Smooth muscle cell (in vitro differentiated cells): ENCODE measurements around the gene TMEM53. TPM values are rescaled to one million over a fixed set of nuclear protein-coding genes. Genes with fewer than 3 reads are reported as not detected.

ENCODE experiments used
- DNase-seq: peaks from one replicate; lab custom pipeline; 2025; ENCODE audit not compliant: unreplicated experiment; lab: John Stamatoyannopoulos, UW
- H2AFZ ChIP-seq: fragments of 200-600 bp; sonication (generic); 2 replicates; pipeline ENCODE4 v1.6.0; 2016; ENCODE audit warnings: antibody characterized with exemption, low read depth, mild to moderate bottlenecking
- H3F3A ChIP-seq: fragments of 200-600 bp; sonication (generic); 2 replicates; pipeline ENCODE4 v1.6.0; 2017; ENCODE audit warnings: antibody characterized with exemption, low read depth
- H3K27ac ChIP-seq: fragments of 200-600 bp; sonication (generic); 2 replicates; pipeline ENCODE4 v1.5.1; 2016; ENCODE audit warnings: low read depth, mild to moderate bottlenecking
- H3K27me3 ChIP-seq: fragments of 200-600 bp; sonication (generic); 2 replicates; pipeline ENCODE4 v1.6.1; 2016; ENCODE audit warnings: low read depth, mild to moderate bottlenecking
- H3K36me3 ChIP-seq: fragments of 200-600 bp; sonication (generic); 2 replicates; pipeline ENCODE4 v1.5.1; 2016; ENCODE audit warnings: low read depth
- H3K4me1 ChIP-seq: fragments of 200-600 bp; sonication (generic); 2 replicates; pipeline ENCODE4 v1.5.1; 2016; ENCODE audit warnings: low read depth
- H3K4me2 ChIP-seq: fragments of 200-600 bp; sonication (generic); 2 replicates; pipeline ENCODE4 v1.6.0; 2016; ENCODE audit warnings: mild to moderate bottlenecking
- H3K4me3 ChIP-seq: fragments of 200-600 bp; sonication (generic); 2 replicates; pipeline ENCODE4 v1.5.1; 2016; ENCODE audit warnings: mild to moderate bottlenecking
- H3K79me2 ChIP-seq: fragments of 200-600 bp; sonication (generic); 2 replicates; pipeline ENCODE4 v1.6.0; 2016; ENCODE audit warnings: low read depth, mild to moderate bottlenecking
- H3K9ac ChIP-seq: fragments of 200-600 bp; sonication (generic); 2 replicates; pipeline ENCODE4 v1.6.0; 2016; ENCODE audit warnings: low read depth
- H3K9me3 ChIP-seq: fragments of 200-600 bp; sonication (generic); replicated peaks from 2 replicates; pipeline ENCODE4 v1.5.1; 2016; ENCODE audit warnings: low read depth
- H4K20me1 ChIP-seq: fragments of 200-600 bp; sonication (generic); 2 replicates; pipeline ENCODE4 v1.6.0; 2016; ENCODE audit warnings: low read depth
- WGBS: methylation state at CpG from one replicate; pipeline ENCODE4 v1.1.7; 2016; ENCODE audit warnings: low lambda C conversion rate; 5-methylcytosine and 5-hydroxymethylcytosine counted together
- polyA plus RNA-seq: library from polyadenylated mRNA; unstranded; fragments of >200 nt; fragmentation: Nextera tagmentation; extraction: Ambion mirVana; gene quantifications from 2 replicates; pipeline ENCODE4 v1.2.1, GENCODE V29; 2016
- total RNA-seq: library from RNA; depleted of rRNA; stranded (reverse); fragments of >200 nt; gene quantifications from 2 replicates; pipeline ENCODE4 v1.2.3, GENCODE V29; 2014
- TF ChIP-seq, protein P1 (sequence below): fragments of 200-600 bp; sonication (generic); IDR thresholded peaks from 2 replicates; pipeline ENCODE4 v1.5.1; 2017; ENCODE audit warnings: borderline replicate concordance, mild to moderate bottlenecking, antibody characterized with exemption; ENCODE audit not compliant: insufficient read depth, poor library complexity, severe bottlenecking

Gene TMEM53
- total and polyA plus RNA-seq, 2 experiments from 2014 or later, result 8.1 to 15.5 TPM

DNA sequence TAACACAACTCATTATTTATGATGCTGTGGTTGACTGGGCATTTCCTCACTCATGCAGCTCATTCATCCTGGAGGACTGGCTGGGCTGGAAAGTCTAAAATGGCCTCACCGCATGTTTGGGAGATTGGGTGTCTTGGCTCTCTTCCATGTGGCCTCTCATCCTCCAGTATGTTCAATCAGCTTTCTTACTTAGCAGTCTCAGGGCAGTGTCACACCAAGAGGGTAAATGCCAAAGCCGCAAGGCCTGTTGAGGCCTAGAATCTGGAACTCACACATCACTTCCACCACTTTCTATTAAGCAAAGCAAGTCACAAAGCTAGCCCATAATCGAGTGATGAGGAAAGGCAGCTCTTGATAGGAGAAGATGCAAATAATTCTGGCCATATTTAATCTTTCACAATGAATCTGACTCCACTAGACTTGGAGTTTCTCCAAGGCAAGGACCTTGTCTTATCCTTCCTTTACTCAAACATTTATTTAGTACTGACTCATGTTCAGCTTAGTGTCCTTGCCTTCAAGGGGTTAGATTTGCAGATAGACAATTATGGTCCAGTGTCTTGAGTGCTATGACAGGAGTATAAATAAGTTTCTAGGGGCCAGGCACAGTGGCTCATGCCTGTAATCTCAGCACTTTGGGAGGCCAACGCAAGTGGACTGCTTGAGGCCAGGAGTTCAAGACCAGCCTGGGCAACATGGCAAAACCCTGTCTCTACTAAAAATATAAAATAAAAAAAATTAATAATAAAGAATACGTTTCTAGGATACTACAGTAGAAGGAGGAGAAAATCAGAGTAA lies 45.1 kb downstream of the TMEM53 start:
- no peaks in the 10 kb centered on the region for H3K27me3 ChIP-seq
- H2AFZ ChIP-seq, result no peak overlapping the region
- H3K79me2 ChIP-seq, result peaks cover 15% of the 10 kb centered on the region
- H3K4me2 ChIP-seq, result no peak overlapping the region
- no peaks in the 10 kb centered on the region for H4K20me1 ChIP-seq
- H3K36me3 ChIP-seq, result no peaks in the 10 kb centered on the region
- no peaks in the 10 kb centered on the region for H3K9me3 ChIP-seq
- H3F3A ChIP-seq, result no peaks in the 10 kb centered on the region
- no peak overlapping the region for H3K27ac ChIP-seq
- TF ChIP-seq, protein P1, sequence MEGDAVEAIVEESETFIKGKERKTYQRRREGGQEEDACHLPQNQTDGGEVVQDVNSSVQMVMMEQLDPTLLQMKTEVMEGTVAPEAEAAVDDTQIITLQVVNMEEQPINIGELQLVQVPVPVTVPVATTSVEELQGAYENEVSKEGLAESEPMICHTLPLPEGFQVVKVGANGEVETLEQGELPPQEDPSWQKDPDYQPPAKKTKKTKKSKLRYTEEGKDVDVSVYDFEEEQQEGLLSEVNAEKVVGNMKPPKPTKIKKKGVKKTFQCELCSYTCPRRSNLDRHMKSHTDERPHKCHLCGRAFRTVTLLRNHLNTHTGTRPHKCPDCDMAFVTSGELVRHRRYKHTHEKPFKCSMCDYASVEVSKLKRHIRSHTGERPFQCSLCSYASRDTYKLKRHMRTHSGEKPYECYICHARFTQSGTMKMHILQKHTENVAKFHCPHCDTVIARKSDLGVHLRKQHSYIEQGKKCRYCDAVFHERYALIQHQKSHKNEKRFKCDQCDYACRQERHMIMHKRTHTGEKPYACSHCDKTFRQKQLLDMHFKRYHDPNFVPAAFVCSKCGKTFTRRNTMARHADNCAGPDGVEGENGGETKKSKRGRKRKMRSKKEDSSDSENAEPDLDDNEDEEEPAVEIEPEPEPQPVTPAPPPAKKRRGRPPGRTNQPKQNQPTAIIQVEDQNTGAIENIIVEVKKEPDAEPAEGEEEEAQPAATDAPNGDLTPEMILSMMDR, result no peak
- no peak overlapping the region for H3K4me3 ChIP-seq
- WGBS, result 91% methylated on average over 5 of the region's 5 CpGs
- peaks cover 15% of the 10 kb centered on the region for H3K4me1 ChIP-seq
- no peak for DNase-seq
- H3K9ac ChIP-seq, result no peak overlapping the region

DNA sequence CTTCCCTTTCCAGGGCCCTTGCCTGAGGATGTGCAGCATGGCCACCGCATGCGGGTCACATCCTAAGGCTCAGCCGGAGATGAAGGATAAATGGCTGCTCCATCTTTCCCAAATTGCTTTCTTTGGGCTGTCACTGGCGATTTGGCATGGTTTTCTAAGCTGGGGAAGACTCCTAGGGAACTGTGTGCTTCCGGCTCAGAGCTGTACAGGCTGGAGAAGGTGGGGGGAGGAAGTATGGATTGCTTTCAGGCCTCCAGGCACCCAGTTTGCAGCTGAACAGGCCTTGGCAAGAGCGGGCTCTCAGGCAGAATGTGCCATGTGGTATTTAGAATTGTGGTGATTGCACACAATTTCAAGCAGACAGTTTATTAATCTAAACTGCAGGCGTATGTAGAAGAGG lies 48.9 kb downstream of the TMEM53 start:
- 96% methylated on average over 7 of the region's 7 CpGs for WGBS
- Histone ChIP-seq H3K9me3 (no peaks in the 10 kb centered on the region), H3K9ac (no peak overlapping the region), H3K4me2 (no peak overlapping the region), H2AFZ (no peak overlapping the region), H3K27ac (no peak overlapping the region), H3K4me3 (no peak overlapping the region), H3K79me2 (no peaks in the 10 kb centered on the region), H3K27me3 (no peaks in the 10 kb centered on the region), H4K20me1 (no peaks in the 10 kb centered on the region), H3F3A (no peaks in the 10 kb centered on the region), H3K4me1 (no peaks in the 10 kb centered on the region), H3K36me3 (no peaks in the 10 kb centered on the region)
- TF ChIP-seq, protein P1, result no peak
- no peak for DNase-seq

DNA sequence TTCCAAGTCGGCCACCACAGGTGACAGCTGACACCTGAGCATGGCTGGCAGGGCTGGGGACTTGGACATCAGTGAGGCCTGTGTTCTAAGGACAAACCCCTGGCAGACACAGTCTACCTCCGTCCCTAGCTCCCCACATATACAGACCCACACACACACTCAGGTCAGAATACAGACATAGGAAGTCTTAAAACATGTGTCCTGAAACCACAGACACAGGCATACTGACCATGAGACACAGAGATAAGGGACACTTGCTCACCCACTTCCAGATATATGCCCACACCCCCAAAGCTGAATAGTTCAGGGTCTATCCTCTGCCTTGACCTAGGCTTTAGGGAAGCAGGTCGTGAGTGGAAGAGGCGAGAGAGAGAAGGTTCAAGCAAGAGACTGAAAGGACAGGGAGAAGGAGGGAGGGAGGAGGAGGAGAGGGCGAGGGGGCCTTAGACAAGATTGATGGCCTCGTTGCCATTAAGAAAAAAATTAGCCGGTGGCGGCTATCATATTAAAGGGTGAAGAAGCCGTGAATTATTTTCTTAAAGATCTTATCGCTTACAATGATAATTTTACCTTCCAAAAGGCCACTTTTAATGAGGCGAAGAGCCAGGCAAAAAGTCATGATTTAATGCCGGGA lies 49.9 kb downstream of the TMEM53 start:
- Histone ChIP-seq H3K4me2 (no peak overlapping the region), H3K4me1 (no peaks in the 10 kb centered on the region), H3F3A (no peaks in the 10 kb centered on the region), H4K20me1 (no peaks in the 10 kb centered on the region), H3K79me2 (no peaks in the 10 kb centered on the region), H3K27me3 (no peaks in the 10 kb centered on the region), H2AFZ (no peak overlapping the region), H3K36me3 (no peaks in the 10 kb centered on the region), H3K4me3 (no peak overlapping the region), H3K27ac (no peak overlapping the region), H3K9ac (no peak overlapping the region), H3K9me3 (no peaks in the 10 kb centered on the region)
- WGBS, result 88% methylated on average over 12 of the region's 12 CpGs
- TF ChIP-seq, protein P1, result no peak
- DNase-seq, result no peak

DNA sequence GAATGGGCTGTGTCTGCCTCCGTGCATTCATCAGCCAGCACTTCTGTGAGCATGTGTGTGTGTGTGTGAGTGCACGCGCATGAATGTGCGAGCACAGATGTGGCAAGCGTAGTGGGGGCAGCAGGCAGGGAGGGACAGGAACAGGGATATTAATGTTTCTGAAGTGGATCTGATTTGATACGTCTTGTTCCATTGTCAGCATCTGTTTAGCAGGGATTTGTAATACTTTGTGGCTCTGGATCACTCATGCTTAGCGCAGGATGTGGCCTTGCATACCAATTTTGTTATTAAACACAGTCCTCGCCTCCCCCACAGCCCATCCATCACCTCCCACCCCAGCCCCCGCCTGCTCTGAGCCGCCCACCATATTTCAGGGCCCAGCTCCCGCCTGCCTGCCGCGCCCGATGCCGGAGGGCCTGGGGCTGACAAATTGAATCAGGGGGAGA lies 52.4 kb downstream of the TMEM53 start:
- Histone ChIP-seq H3K4me3 (no peak overlapping the region), H3K27ac (no peak overlapping the region), H2AFZ (no peak overlapping the region), H3K79me2 (no peaks in the 10 kb centered on the region), H3F3A (no peaks in the 10 kb centered on the region), H4K20me1 (no peaks in the 10 kb centered on the region), H3K9me3 (no peaks in the 10 kb centered on the region), H3K36me3 (no peaks in the 10 kb centered on the region), H3K4me2 (no peak overlapping the region), H3K4me1 (peaks cover 6% of the 10 kb centered on the region), H3K9ac (no peak overlapping the region), H3K27me3 (peaks cover 16% of the 10 kb centered on the region)
- 87% methylated on average over 15 of the region's 15 CpGs for WGBS
- no peak for DNase-seq
- TF ChIP-seq, protein P1, result no peak
